Measurements from ENCODE around the gene PSME3.

PSME3 gene

DNA sequence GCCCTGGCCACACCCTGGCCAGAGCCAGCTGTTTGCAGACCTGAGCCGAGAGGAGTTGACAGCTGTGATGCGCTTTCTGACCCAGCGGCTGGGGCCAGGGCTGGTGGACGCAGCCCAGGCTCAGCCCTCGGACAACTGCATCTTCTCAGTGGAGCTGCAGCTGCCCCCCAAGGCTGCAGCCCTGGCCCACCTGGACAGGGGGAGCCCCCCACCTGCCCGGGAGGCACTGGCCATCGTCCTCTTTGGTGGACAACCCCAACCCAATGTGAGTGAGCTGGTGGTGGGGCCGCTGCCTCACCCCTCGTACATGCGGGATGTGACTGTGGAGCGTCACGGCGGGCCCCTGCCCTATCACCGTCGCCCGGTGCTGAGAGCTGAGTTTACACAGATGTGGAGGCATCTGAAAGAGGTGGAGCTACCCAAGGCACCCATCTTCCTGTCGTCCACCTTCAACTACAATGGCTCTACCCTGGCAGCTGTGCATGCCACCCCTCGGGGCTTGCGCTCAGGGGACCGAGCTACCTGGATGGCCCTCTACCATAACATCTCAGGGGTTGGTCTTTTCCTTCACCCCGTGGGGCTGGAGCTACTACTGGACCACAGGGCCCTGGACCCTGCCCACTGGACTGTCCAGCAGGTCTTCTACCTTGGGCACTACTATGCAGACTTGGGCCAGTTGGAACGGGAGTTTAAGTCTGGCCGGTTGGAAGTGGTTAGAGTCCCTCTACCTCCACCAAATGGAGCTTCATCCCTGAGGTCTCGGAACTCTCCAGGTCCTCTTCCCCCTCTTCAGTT lies 11.8 kb downstream of the PSME3 start:
- DNase-seq (ENCODE audit: low read depth in 2 of 2) = no peak
- H3K4me3 ChIP-seq (replicated peaks in 1 of 2; ENCODE audit: low read depth in 2 of 2, low read length in 2 of 2) = no peak overlapping the region
- TF ChIP-seq, protein P1, sequence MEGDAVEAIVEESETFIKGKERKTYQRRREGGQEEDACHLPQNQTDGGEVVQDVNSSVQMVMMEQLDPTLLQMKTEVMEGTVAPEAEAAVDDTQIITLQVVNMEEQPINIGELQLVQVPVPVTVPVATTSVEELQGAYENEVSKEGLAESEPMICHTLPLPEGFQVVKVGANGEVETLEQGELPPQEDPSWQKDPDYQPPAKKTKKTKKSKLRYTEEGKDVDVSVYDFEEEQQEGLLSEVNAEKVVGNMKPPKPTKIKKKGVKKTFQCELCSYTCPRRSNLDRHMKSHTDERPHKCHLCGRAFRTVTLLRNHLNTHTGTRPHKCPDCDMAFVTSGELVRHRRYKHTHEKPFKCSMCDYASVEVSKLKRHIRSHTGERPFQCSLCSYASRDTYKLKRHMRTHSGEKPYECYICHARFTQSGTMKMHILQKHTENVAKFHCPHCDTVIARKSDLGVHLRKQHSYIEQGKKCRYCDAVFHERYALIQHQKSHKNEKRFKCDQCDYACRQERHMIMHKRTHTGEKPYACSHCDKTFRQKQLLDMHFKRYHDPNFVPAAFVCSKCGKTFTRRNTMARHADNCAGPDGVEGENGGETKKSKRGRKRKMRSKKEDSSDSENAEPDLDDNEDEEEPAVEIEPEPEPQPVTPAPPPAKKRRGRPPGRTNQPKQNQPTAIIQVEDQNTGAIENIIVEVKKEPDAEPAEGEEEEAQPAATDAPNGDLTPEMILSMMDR (IDR thresholded peaks at IDR 0.05; ENCODE audit: low read depth, low read length) = no peak

DNA sequence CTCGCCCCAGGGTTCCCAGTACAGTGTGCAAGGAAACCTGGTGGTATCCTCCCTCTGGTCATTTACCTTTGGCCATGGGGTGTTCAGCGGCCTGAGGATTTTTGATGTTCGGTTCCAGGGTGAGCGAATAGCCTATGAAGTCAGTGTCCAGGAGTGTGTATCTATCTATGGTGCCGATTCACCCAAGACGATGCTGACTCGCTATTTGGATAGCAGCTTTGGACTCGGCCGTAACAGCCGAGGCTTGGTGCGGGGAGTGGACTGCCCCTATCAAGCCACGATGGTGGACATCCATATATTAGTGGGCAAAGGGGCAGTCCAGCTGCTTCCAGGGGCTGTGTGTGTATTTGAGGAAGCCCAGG lies 12.3 kb downstream of the PSME3 start:
- DNase-seq (ENCODE audit: low read depth in 2 of 2) = no peak
- TF ChIP-seq, protein P1 (IDR thresholded peaks at IDR 0.05; ENCODE audit: low read depth, low read length) = no peak
- no peak overlapping the region for H3K4me3 ChIP-seq (replicated peaks in 1 of 2; ENCODE audit: low read depth in 2 of 2, low read length in 2 of 2)

DNA sequence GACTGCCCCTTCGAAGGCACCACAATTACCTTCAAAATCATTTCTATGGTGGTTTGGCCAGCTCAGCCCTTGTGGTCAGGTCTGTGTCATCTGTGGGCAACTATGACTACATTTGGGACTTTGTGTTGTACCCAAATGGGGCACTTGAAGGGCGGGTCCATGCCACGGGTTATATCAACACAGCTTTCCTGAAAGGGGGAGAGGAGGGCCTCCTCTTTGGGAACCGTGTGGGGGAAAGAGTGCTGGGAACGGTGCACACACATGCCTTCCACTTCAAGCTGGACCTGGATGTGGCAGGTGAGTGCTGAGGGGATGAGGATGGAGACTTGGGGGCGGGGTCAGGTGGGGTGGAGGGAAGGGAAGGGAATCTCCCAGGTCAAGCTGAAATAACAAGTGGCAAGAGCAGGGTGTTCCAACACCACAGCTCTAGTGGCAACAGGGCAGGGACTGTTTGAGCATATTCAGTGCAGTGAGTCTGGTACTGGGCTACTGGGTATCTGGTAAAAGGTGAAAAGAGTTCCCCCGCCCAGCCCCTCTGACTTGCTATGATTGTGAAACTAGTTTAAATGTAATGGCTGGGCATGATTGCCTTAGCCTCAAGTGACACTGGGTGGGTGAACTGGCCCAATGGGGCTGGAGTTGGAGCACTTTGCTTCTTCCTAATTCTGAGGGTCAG lies 12.9 kb downstream of the PSME3 start:
- H3K4me3 ChIP-seq (replicated peaks in 1 of 2; ENCODE audit: low read depth in 2 of 2, low read length in 2 of 2) = no peak overlapping the region
- DNase-seq (ENCODE audit: low read depth in 2 of 2) = no peak
- TF ChIP-seq, protein P1 (IDR thresholded peaks at IDR 0.05; ENCODE audit: low read depth, low read length) = no peak

DNA sequence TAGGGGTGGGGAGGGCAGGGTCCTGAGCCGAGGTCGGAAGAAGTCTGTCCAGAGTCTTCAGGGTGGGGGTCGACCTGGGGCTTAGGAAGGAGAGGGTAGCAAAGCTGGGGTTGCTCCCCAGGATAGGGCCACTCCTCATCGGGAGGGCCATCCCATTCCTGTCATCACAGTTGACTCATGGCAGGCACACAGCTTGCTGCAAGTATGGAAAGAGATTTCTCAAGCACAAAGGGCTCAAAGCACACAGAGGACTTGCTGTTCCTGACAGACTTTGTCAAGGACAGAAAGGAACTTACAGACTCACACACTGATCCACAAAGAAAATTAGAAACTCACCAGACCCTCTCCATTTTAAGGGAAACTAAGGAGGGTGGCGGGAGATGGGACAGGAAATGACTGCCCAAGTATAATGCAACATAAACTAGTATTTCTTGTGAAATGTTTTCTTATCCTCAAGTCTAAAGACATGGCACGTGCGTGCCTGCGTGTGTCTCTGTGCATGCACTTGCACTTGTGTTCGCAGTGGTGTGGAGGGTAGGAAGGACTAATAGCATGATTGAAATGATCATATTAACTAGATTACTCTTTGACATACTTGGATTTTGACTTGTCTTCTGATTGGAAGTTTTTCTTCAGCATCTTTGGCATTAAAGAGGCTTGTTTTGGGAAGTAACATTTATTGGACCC lies 13.5 kb downstream of the PSME3 start:
- DNase-seq (ENCODE audit: low read depth in 2 of 2) = peak; percentile 59 to 80
- H3K4me3 ChIP-seq (replicated peaks in 1 of 2; ENCODE audit: low read depth in 2 of 2, low read length in 2 of 2) = no peak overlapping the region
- TF ChIP-seq, protein P1 (IDR thresholded peaks at IDR 0.05; ENCODE audit: low read depth, low read length) = no peak

DNA sequence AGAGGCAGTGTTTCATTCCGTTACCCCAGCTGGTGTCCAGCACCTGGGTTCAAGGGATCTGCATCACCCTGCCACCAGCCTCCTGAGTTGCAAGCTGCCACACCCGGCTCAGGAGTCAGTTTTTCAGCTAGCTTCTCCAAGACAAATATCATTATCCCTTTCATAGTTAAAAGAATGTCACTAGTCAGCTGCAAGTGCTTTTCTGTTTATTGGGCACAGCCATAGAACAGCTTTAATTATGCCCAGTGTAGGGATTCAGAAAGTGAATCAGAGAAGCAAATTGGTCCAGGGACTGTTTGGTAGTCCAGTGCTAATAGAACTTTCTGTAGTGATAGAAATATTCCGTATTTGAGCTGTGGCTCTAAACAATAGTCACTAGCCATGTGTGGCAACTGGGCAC lies 14.9 kb downstream of the PSME3 start:
- no peak overlapping the region for H3K4me3 ChIP-seq (replicated peaks in 1 of 2; ENCODE audit: low read depth in 2 of 2, low read length in 2 of 2)
- TF ChIP-seq, protein P1 (IDR thresholded peaks at IDR 0.05; ENCODE audit: low read depth, low read length) = no peak
- no peak for DNase-seq (ENCODE audit: low read depth in 2 of 2)

DNA sequence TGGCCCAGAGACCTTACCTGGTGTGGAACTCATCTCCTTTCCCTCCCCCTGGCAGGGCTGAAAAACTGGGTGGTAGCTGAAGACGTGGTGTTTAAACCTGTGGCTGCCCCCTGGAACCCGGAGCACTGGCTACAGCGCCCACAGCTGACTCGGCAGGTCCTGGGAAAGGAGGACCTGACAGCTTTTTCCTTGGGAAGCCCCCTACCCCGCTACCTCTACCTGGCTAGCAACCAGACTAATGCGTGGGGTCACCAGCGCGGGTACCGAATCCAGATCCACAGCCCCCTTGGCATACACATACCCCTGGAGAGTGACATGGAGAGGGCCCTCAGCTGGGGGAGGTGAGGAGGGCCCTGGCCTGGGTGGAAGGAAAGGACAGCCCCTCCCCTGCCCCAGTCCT lies 15.8 kb downstream of the PSME3 start:
- no peak for DNase-seq (ENCODE audit: low read depth in 2 of 2)
- no peak overlapping the region for H3K4me3 ChIP-seq (replicated peaks in 1 of 2; ENCODE audit: low read depth in 2 of 2, low read length in 2 of 2)
- TF ChIP-seq, protein P1 (IDR thresholded peaks at IDR 0.05; ENCODE audit: low read depth, low read length) = no peak
